Endodermal cell (in vitro differentiated cells): Measurements from ENCODE around the gene PNPLA7. TPM values are rescaled to one million over a fixed set of nuclear protein-coding genes. Genes with fewer than 3 reads are reported as not detected.

Source experiments
- DNase-seq: peaks from one replicate; pipeline ENCODE4 v3.0.0-alpha.2; 2017
- H3K27ac ChIP-seq: 2 replicates; pipeline ENCODE4 v1.5.1; 2013; ENCODE audit warnings: mild to moderate bottlenecking, low read depth, low read length, moderate library complexity
- H3K27me3 ChIP-seq: 2 replicates; pipeline ENCODE4 v1.6.1; 2013; ENCODE audit warnings: mild to moderate bottlenecking, low read length, moderate library complexity; ENCODE audit not compliant: insufficient read depth, control insufficient read depth, poor library complexity, severe bottlenecking
- H3K36me3 ChIP-seq: 2 replicates; pipeline ENCODE4 v1.7.0; 2013; ENCODE audit warnings: mild to moderate bottlenecking, low read length, moderate library complexity; ENCODE audit not compliant: control insufficient read depth, insufficient read depth
- H3K4me1 ChIP-seq: one replicate; pipeline ENCODE4 v1.7.0; 2013; ENCODE audit warnings: low read length; ENCODE audit not compliant: control insufficient read depth, insufficient read depth
- H3K4me3 ChIP-seq: 2 replicates; pipeline ENCODE4 v1.5.1; 2013; ENCODE audit warnings: mild to moderate bottlenecking, low read length, moderate library complexity
- H3K9ac ChIP-seq: 2 replicates; pipeline ENCODE4 v1.6.1; 2013; ENCODE audit warnings: mild to moderate bottlenecking, low read length, moderate library complexity; ENCODE audit not compliant: poor library complexity, severe bottlenecking; ENCODE audit errors: extremely low read depth
- H3K9me3 ChIP-seq: 2 replicates; pipeline ENCODE4 v1.6.1; 2013; ENCODE audit warnings: mild to moderate bottlenecking, low read length, moderate library complexity; ENCODE audit not compliant: control insufficient read depth
- H3K27ac Mint-ChIP-seq: 2 replicates; pipeline ENCODE4 v1.8.0; 2020; ENCODE audit warnings: mixed read lengths
- H3K27me3 Mint-ChIP-seq: 2 replicates; pipeline ENCODE4 v1.8.0; 2021; ENCODE audit warnings: mild to moderate bottlenecking, mixed read lengths; ENCODE audit not compliant: insufficient read depth
- H3K36me3 Mint-ChIP-seq: 2 replicates; pipeline ENCODE4 v1.8.0; 2020; ENCODE audit warnings: low read depth, mixed read lengths
- H3K4me1 Mint-ChIP-seq: 2 replicates; pipeline ENCODE4 v1.8.0; 2020; ENCODE audit warnings: mixed read lengths
- H3K4me3 Mint-ChIP-seq: 2 replicates; pipeline ENCODE4 v1.8.0; 2020; ENCODE audit warnings: mild to moderate bottlenecking, moderate library complexity, mixed read lengths
- H3K9me3 Mint-ChIP-seq: 2 replicates; pipeline ENCODE4 v1.8.0; 2020; ENCODE audit warnings: mild to moderate bottlenecking, mixed read lengths
- WGBS, 2 experiments: methylation state at CpG; one replicate each; pipeline versions ENCODE4 v1.1.5 to v1.1.7; 2013; ENCODE audit warnings: missing lambda C conversion rate in 2 of 2, mixed read lengths in 1 of 2; ENCODE audit not compliant: insufficient coverage in 1 of 2, insufficient read length in 1 of 2; 5-methylcytosine and 5-hydroxymethylcytosine counted together
- total RNA-seq, 2 donors: library from RNA; stranded (reverse); fragmentation: NEBNext Ultra II Directional in 1 of 2; extraction: Animal tissue kit (Norgen Biotek cat#: 25700) in 1 of 2; gene quantifications; 2 replicates in 1 of 2; 3 replicates in 1 of 2; pipeline ENCODE4 v1.2.1, GENCODE V29; 2021
- TF ChIP-seq, protein P1 (sequence below): fragments of 200-600 bp; sonication (generic); conservative IDR thresholded peaks from 2 replicates; pipeline ENCODE4 v1.5.0; 2021; ENCODE audit warnings: antibody characterized with exemption, mild to moderate bottlenecking

The PNPLA7 gene
- total RNA-seq, 2 donors from 2014 or later: 2.0 to 2.4 TPM

DNA sequence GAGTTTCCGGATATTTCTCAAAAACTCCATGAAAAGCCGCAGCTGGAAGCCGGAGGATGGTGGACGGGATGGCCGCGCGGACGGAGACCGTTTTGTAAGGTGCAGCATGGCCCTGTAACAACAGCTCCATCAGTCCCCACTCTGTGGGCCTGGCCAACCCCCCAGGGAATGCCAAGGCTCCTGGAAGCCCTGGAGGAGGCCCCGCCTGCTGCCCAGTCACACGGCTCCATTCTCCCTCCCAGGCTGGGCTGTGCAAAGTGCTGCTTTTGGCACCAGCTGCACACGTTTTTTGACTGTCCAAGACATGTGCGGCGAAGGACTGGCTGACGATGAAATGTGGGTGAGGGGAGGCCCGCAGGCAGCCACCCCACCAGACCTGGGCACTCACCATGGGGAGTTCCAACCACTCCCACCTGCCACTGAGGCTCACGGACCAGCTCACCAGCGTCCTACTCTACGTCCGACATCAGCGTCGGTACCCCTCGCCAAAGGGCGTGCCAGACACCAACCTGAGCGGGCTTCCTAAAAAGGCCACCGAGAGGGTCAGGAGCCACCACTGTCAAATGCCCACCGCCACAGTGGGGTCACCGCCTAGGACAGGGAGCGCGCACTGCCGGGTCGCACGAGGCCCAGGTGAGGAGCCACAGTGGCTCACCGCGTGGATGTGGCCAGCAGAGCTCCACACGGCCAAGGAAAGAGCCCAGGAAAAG is 27.3 kb downstream of the PNPLA7 start:
- Histone ChIP-seq H3K36me3 (no peaks in the 10 kb centered on the region), H3K9ac (no peak overlapping the region), H3K9me3 (no peaks in the 10 kb centered on the region), H3K4me1 (no peaks in the 10 kb centered on the region), H3K27ac (no peak overlapping the region), H3K4me3 (no peak overlapping the region), H3K27me3 (no peaks in the 10 kb centered on the region)
- no peak overlapping the region for H3K27ac Mint-ChIP-seq
- TF ChIP-seq, protein P1, sequence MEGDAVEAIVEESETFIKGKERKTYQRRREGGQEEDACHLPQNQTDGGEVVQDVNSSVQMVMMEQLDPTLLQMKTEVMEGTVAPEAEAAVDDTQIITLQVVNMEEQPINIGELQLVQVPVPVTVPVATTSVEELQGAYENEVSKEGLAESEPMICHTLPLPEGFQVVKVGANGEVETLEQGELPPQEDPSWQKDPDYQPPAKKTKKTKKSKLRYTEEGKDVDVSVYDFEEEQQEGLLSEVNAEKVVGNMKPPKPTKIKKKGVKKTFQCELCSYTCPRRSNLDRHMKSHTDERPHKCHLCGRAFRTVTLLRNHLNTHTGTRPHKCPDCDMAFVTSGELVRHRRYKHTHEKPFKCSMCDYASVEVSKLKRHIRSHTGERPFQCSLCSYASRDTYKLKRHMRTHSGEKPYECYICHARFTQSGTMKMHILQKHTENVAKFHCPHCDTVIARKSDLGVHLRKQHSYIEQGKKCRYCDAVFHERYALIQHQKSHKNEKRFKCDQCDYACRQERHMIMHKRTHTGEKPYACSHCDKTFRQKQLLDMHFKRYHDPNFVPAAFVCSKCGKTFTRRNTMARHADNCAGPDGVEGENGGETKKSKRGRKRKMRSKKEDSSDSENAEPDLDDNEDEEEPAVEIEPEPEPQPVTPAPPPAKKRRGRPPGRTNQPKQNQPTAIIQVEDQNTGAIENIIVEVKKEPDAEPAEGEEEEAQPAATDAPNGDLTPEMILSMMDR: no peak
- H3K27me3 Mint-ChIP-seq: no peaks in the 10 kb centered on the region
- WGBS, 2 experiments: 93 to 96% methylated on average over 28 to 36 of the region's 36 CpGs
- H3K4me3 Mint-ChIP-seq: no peak overlapping the region
- no peaks in the 10 kb centered on the region for H3K4me1 Mint-ChIP-seq
- H3K9me3 Mint-ChIP-seq: no peaks in the 10 kb centered on the region
- no peaks in the 10 kb centered on the region for H3K36me3 Mint-ChIP-seq
- no peak for DNase-seq

DNA sequence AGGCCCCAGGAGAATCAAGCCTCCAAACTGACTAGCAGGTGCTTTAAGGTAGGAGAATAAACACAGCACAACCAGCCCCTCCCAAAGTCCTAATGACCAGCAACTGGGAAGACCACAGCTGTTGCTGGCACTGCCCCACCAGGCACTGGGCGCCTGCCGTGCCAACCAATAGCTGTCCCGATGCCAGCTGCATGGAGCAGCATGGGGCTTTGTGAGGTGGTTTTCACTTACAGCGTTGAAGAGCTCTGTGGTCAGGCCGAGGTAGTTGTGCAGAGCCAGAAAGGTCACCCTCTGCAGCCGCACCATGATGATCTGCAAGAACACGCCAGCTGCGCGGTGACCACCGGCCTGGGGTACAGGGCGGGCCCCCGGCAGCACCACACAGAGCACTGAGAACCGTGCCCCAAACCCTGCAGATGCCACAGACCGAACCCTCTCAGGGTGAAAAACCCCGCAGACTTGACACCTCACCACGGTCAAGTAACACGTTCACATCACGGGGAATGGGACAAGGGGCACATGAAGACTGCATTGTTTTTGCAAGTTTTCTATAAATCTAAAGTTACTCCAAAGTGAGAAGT is 28.7 kb downstream of the PNPLA7 start:
- Histone ChIP-seq H3K9me3 (no peaks in the 10 kb centered on the region), H3K9ac (no peak overlapping the region), H3K27ac (no peak overlapping the region), H3K4me3 (no peak overlapping the region), H3K4me1 (no peaks in the 10 kb centered on the region), H3K27me3 (no peaks in the 10 kb centered on the region), H3K36me3 (no peaks in the 10 kb centered on the region)
- Mint-ChIP-seq H3K27me3 (no peaks in the 10 kb centered on the region), H3K27ac (no peak overlapping the region), H3K9me3 (no peaks in the 10 kb centered on the region), H3K4me1 (no peaks in the 10 kb centered on the region), H3K4me3 (no peak overlapping the region), H3K36me3 (no peaks in the 10 kb centered on the region)
- TF ChIP-seq, protein P1: no peak
- no peak for DNase-seq
- 91 to 99% methylated on average over 15 to 18 of the region's 18 CpGs for WGBS, 2 experiments

DNA sequence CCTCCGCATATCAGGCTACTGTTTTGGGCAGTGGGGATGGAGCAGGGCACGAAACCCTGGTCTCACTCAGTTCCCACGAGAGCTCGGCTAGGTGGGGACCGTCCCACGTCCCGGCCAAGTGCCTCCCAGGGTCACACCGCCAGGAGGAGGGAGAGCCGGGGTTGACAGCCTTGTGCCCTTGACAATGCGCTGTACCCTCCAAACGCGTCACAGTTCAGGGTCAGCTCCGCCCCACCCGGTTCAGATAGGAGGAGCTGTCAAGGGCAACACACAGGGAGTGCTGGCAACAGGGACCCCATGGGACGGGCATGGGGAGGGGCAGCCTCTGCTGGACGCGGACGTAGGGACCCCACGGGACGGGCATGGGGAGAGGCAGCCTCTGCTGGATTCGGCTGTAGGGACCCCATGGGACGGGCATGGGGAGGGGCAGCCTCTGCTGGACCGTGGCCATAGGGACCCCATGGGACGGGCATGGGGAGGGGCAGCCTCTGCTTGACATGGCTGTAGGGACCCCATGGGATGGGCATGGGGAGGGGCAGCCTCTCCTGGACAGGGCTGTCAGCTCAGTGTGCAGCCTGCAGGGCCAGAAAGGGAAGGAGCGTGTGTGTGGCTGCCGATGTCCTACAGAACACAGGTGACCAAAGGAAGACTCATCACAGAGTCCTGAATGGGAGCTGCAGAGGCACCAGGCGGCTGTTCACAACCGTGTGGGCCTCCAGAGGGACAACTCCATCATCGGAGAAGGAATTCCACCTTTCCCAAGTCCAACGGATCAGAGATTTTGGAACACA is 29.4 kb downstream of the PNPLA7 start:
- Mint-ChIP-seq H3K9me3 (no peaks in the 10 kb centered on the region), H3K27me3 (no peaks in the 10 kb centered on the region), H3K27ac (no peak overlapping the region), H3K4me3 (no peak overlapping the region), H3K36me3 (no peaks in the 10 kb centered on the region), H3K4me1 (no peaks in the 10 kb centered on the region)
- H3K36me3 ChIP-seq: no peaks in the 10 kb centered on the region
- H3K9me3 ChIP-seq: no peaks in the 10 kb centered on the region
- TF ChIP-seq, protein P1: no peak
- no peaks in the 10 kb centered on the region for H3K4me1 ChIP-seq
- H3K9ac ChIP-seq: no peak overlapping the region
- DNase-seq: no peak
- H3K4me3 ChIP-seq: no peak overlapping the region
- no peaks in the 10 kb centered on the region for H3K27me3 ChIP-seq
- WGBS, 2 experiments: 88 to 89% methylated on average over 26 to 30 of the region's 30 CpGs
- H3K27ac ChIP-seq: no peak overlapping the region
